ENCODE results near the gene DNAJC22. TPM values are rescaled to one million over a fixed set of nuclear protein-coding genes. Genes with fewer than 3 reads are reported as not detected.

The DNAJC22 gene
- total and polyA plus RNA-seq, 9 of the 15 experiments (the other 6 are each of a cell fraction or from before 2014, with no cell fraction given), result 0.10 to 1.2 (median 0.47) TPM

- TF ChIP-seq CCAR2 (IDR thresholded peaks at IDR 0.05; ENCODE audit: low read depth, low read length), result no peak
- TF ChIP-seq COPS2 (conservative IDR thresholded peaks at IDR 0.05), result no peak
- TF ChIP-seq MLLT1 (IDR thresholded peaks at IDR 0.05), result 0 out of 4 replicates have a peak, but pooled peaks of 1 of the 2 experiments have one; percentile 9
- no peak for TF ChIP-seq BHLHE40 (IDR thresholded peaks at IDR 0.05; ENCODE audit: low read length)
- peak; percentile 34; the same call in 1 of the 2 replicates for TF ChIP-seq L3MBTL2 (IDR thresholded peaks at IDR 0.05)
- no peak for TF ChIP-seq RNF2 (IDR thresholded peaks at IDR 0.05)
- TF ChIP-seq HDAC2 (IDR thresholded peaks at IDR 0.05), result peak; percentile 75
- no peak for TF ChIP-seq EZH2 (IDR thresholded peaks at IDR 0.05; ENCODE audit: borderline replicate concordance, low read depth, low read length)
- 0 out of 2 replicates have a peak, but pooled peaks have one; percentile 33 for TF ChIP-seq NBN (IDR thresholded peaks at IDR 0.05; ENCODE audit: low read depth)
- TF ChIP-seq CBX5 (IDR thresholded peaks at IDR 0.05; ENCODE audit: borderline replicate concordance, low read depth), result no peak
- TF ChIP-seq ZBTB5 (IDR thresholded peaks at IDR 0.05), result no peak
- TF ChIP-seq XRCC3 (IDR thresholded peaks at IDR 0.05), result no peak
- TF ChIP-seq GTF2E2 (tag; IDR thresholded peaks at IDR 0.05), result peak; percentile 75; the same call in 1 of the 2 replicates
- TF ChIP-seq ARID3B (CRISPR knock-in tag; IDR thresholded peaks at IDR 0.05; ENCODE audit: borderline replicate concordance), result no peak
- no peak for TF ChIP-seq SLC30A9 (CRISPR knock-in tag; IDR thresholded peaks at IDR 0.05)
- no peak for TF ChIP-seq CREBBP (IDR thresholded peaks at IDR 0.05; ENCODE audit: low read depth, low read length)
- no peak for TF ChIP-seq GATAD2B (IDR thresholded peaks at IDR 0.05; ENCODE audit: borderline replicate concordance)
- no peak for TF ChIP-seq ZNF24 (IDR thresholded peaks at IDR 0.05)
- no peak for TF ChIP-seq ESRRB (CRISPR knock-in tag; IDR thresholded peaks at IDR 0.05; ENCODE audit: borderline replicate concordance)
- TF ChIP-seq HNRNPL (IDR thresholded peaks at IDR 0.05; ENCODE audit: low read depth, low read length), result no peak
- no peak for TF ChIP-seq NONO (IDR thresholded peaks at IDR 0.05; ENCODE audit: low read depth in 2 of 2, low read length in 1 of 2)
- TF ChIP-seq ZNF780A (CRISPR knock-in tag; IDR thresholded peaks at IDR 0.05), result no peak
Observed at GRCh38 chr12:49322708-49323523, 23.8 kb upstream of the DNAJC22 start, which contains the start of gene TROAP (continued).
